Stomach (tissue), 9 donors: ENCODE measurements around the gene CD3G. TPM values are rescaled to one million over a fixed set of nuclear protein-coding genes. Genes with fewer than 3 reads are reported as not detected.

Experiments used
- DNase-seq, 2 donors: peaks; one replicate each; pipeline versions ENCODE4 v3.0.0 to v3.0.0-alpha.2; 2013 to 2019
- H3K27ac ChIP-seq, 5 donors: fragments of 200-600 bp in 4 of 5; sonication (generic) in 4 of 5; one replicate each; pipeline ENCODE4 v1.5.1; 2013 to 2019; ENCODE audit warnings: mild to moderate bottlenecking in 1 of 5, moderate library complexity in 1 of 5
- H3K27me3 ChIP-seq, 3 donors: fragments of 200-600 bp; sonication (generic); one replicate each; pipeline ENCODE4 v1.5.1; 2017 to 2019; ENCODE audit warnings: mixed run types in 1 of 3
- H3K36me3 ChIP-seq, 4 donors: fragments of 200-600 bp; sonication (generic); 1 replicate in 3 of 4; 2 replicates in 1 of 4; pipeline ENCODE4 v1.5.1; 2016 to 2019
- H3K4me1 ChIP-seq, 4 donors: fragments of 200-600 bp; sonication (generic); one replicate each; pipeline ENCODE4 v1.5.1; 2016 to 2019
- H3K4me3 ChIP-seq, 4 donors: fragments of 200-600 bp; sonication (generic) in 3 of 4; one replicate each; pipeline ENCODE4 v1.5.1; 2016 to 2019; ENCODE audit warnings: mild to moderate bottlenecking in 1 of 4
- H3K9me3 ChIP-seq, 4 donors: fragments of 200-600 bp; sonication (generic); one replicate each; pipeline ENCODE4 v1.5.1; 2016 to 2019
- EP300 ChIP-seq: sonication (generic); formaldehyde crosslinking; IDR thresholded peaks from one replicate; pipeline ENCODE4 v1.6.1; 2017; ENCODE audit warnings: antibody characterized with exemption
- POLR2A ChIP-seq, 4 donors: fragments of 450-650 bp; IDR thresholded peaks; one replicate each; pipeline ENCODE4 v1.6.1; 2016; ENCODE audit warnings: antibody characterized with exemption in 4 of 4, control low read depth in 2 of 4, mild to moderate bottlenecking in 1 of 4, moderate library complexity in 1 of 4
- POLR2AphosphoS5 ChIP-seq, 3 donors: sonication (generic); formaldehyde crosslinking; IDR thresholded peaks; one replicate each; pipeline ENCODE4 v1.6.1; 2016; ENCODE audit warnings: antibody characterized with exemption in 3 of 3
- WGBS, 5 donors: extraction: QIAGEN DNeasy Blood & Tissue Kit in 3 of 5; methylation state at CpG; one replicate each; pipeline versions ENCODE4 v1.1.5 to v1.1.7; 2013 to 2018; 5-methylcytosine and 5-hydroxymethylcytosine counted together
- intact Hi-C: fragments of 100-400 bp; cut with DNase I; formaldehyde crosslinking; loops from one replicate; pipeline ENCODE4 v1.15.1; 2023; ENCODE audit warnings: low total_unique reads
- polyA plus RNA-seq, 3 donors: library from polyadenylated mRNA; stranded (reverse); fragments of 200-250 nt; gene quantifications; one replicate each; pipeline ENCODE4 v1.2.3, GENCODE V29; 2013
- total RNA-seq, 5 donors: library from RNA; depleted of rRNA; stranded (reverse); fragments of >200 nt; gene quantifications; one replicate each; pipeline versions ENCODE4 v1.1.0 to v1.2.3, GENCODE V29; 2014 to 2016
- TF ChIP-seq, protein P1 (sequence below), 7 experiments: fragments of 450-650 bp in 4 of 7; fragments of 200-600 bp in 3 of 7; sonication (generic) in 3 of 7; IDR thresholded peaks; one replicate each; pipeline ENCODE4 v1.5.1; 2016 to 2019; ENCODE audit warnings: antibody characterized with exemption in 7 of 7, control low read depth in 2 of 7, mild to moderate bottlenecking in 1 of 7
- donor health status: healthy with polysubstance abuse.
- donor health status: Bipolar disorder and iron deficiency.
- donor health status: healthy.

CD3G gene
- total and polyA plus RNA-seq, 8 donors: 0.18 to 9.5 (median 1.2) TPM; not detected in 3

DNA sequence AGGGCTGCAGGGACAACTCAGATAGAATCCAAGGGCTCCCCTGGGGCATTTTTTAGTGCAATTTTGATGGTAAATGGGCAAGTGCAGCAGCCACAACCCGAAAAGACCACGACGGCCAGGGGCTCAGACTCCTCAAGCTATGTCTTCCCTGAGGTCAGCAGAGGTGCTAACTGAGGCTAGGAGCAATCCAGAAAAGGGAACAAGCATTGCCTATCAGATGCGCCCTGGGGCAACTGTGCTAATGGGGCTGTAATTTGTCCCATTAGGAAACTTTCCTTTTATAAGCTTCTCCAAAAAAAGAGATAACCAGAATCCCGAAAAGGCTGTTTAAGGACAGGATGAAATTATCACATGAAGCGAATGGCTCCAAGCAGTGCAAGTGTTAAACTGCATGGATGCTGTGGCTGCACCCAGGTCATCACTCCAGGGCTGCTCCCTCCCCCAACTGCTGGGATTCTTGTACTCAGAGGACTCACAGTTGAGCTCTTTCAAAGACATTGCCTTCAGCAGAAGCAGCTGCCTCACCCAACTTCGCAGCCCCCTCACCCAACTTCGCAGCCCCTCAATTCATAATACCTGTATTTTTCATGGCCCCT, 42.4 kb upstream of the CD3G start:
- H3K4me1 ChIP-seq: no peaks in the 10 kb centered on the region
- no peak for DNase-seq
- H3K9me3 ChIP-seq: no peaks in the 10 kb centered on the region
- no peak overlapping the region for H3K27ac ChIP-seq
- intact Hi-C loops: no loop called here
- no peak overlapping the region for H3K4me3 ChIP-seq
- WGBS, 5 donors: 61 to 77% (median 65%) methylated on average over 8 of the region's 8 CpGs
- H3K27me3 ChIP-seq: peaks cover 0 to 22% (median 0%) of the 10 kb centered on the region in 3 donors
- H3K36me3 ChIP-seq: no peaks in the 10 kb centered on the region
- TF ChIP-seq POLR2A (IDR thresholded peaks at IDR 0.05) (no peak), EP300 (no peak), POLR2AphosphoS5 (IDR thresholded peaks at IDR 0.05) (no peak)
- TF ChIP-seq, protein P1, sequence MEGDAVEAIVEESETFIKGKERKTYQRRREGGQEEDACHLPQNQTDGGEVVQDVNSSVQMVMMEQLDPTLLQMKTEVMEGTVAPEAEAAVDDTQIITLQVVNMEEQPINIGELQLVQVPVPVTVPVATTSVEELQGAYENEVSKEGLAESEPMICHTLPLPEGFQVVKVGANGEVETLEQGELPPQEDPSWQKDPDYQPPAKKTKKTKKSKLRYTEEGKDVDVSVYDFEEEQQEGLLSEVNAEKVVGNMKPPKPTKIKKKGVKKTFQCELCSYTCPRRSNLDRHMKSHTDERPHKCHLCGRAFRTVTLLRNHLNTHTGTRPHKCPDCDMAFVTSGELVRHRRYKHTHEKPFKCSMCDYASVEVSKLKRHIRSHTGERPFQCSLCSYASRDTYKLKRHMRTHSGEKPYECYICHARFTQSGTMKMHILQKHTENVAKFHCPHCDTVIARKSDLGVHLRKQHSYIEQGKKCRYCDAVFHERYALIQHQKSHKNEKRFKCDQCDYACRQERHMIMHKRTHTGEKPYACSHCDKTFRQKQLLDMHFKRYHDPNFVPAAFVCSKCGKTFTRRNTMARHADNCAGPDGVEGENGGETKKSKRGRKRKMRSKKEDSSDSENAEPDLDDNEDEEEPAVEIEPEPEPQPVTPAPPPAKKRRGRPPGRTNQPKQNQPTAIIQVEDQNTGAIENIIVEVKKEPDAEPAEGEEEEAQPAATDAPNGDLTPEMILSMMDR (IDR thresholded peaks at IDR 0.05): no peak

- intact Hi-C loops: no loop called here
Measured at GRCh38 chr11:118304227-118304567, 39.9 kb upstream of the CD3G start.

GRCh38 chr11:118304568-118305248, 39.4 kb upstream of the CD3G start, which contains the start of gene CD3E:
Gene CD3E, plus strand, starts transcription at chr11:118304730. Its CDS starts 223 bp downstream, at chr11:118304953.
- peak within 1 kb of the TSS; percentile 30 to 57 (median 42) for H3K27ac ChIP-seq
- H3K36me3 ChIP-seq: no peaks in the 10 kb centered on the region
- intact Hi-C loops: no loop called here
- no peaks in the 10 kb centered on the region for H3K4me1 ChIP-seq
- H3K9me3 ChIP-seq: no peaks in the 10 kb centered on the region
- TF ChIP-seq, protein P1 (IDR thresholded peaks at IDR 0.05): no peak
- no peak for TF ChIP-seq EP300
- 70 to 80% (median 75%) methylated on average over 6 to 8 of the region's 8 CpGs for WGBS, 5 donors
- peak in 1 of 2 donors; percentile 32 for DNase-seq
- peak within 1 kb of the TSS in 1 of 4 donors; percentile 7 for H3K4me3 ChIP-seq
- peaks cover 0 to 22% (median 0%) of the 10 kb centered on the region in 3 donors for H3K27me3 ChIP-seq

More at GRCh38 chr11:118304227-118304567, 39.9 kb upstream of the CD3G start:
- Histone ChIP-seq H3K4me1 (no peaks in the 10 kb centered on the region), H3K36me3 (no peaks in the 10 kb centered on the region), H3K27ac (peak overlapping the region in 1 of 5 donors; percentile 57), H3K9me3 (no peaks in the 10 kb centered on the region), H3K27me3 (peaks cover 0 to 22% (median 0%) of the 10 kb centered on the region in 3 donors), H3K4me3 (no peak overlapping the region)
- WGBS, 5 donors: 65 to 89% (median 78%) methylated on average over 1 of the region's 1 CpG
- TF ChIP-seq, protein P1 (IDR thresholded peaks at IDR 0.05): no peak
- no peak for TF ChIP-seq POLR2AphosphoS5 (IDR thresholded peaks at IDR 0.05)
- TF ChIP-seq POLR2A (IDR thresholded peaks at IDR 0.05): no peak
- TF ChIP-seq EP300: no peak
- no peak for DNase-seq

GRCh38 chr11:118305726-118306125, 38.4 kb upstream of the CD3G start:
- Histone ChIP-seq H3K4me1 (peaks cover 0 to 2% (median 0%) of the 10 kb centered on the region in 4 donors), H3K4me3 (no peak overlapping the region), H3K36me3 (no peaks in the 10 kb centered on the region), H3K9me3 (no peaks in the 10 kb centered on the region), H3K27ac (peak overlapping the region in 3 of 5 donors; percentile 30 to 57 (median 33)), H3K27me3 (peaks cover 0 to 22% (median 0%) of the 10 kb centered on the region in 3 donors)
- WGBS, 5 donors: 58 to 74% (median 72%) methylated on average over 8 of the region's 8 CpGs
- TF ChIP-seq POLR2AphosphoS5 (IDR thresholded peaks at IDR 0.05) (no peak), EP300 (no peak), POLR2A (IDR thresholded peaks at IDR 0.05) (no peak)
- TF ChIP-seq, protein P1 (IDR thresholded peaks at IDR 0.05): no peak
- intact Hi-C loops: no loop called here
- peak in 1 of 2 donors; percentile 29 for DNase-seq
